Measurements from ENCODE around the gene C16orf46. TPM values are rescaled to one million over a fixed set of nuclear protein-coding genes. Genes with fewer than 3 reads are reported as not detected.

C16orf46 gene
- total and polyA plus RNA-seq, 10 donors = 0.24 to 1.1 (median 0.64) TPM; not detected in 4

DNA sequence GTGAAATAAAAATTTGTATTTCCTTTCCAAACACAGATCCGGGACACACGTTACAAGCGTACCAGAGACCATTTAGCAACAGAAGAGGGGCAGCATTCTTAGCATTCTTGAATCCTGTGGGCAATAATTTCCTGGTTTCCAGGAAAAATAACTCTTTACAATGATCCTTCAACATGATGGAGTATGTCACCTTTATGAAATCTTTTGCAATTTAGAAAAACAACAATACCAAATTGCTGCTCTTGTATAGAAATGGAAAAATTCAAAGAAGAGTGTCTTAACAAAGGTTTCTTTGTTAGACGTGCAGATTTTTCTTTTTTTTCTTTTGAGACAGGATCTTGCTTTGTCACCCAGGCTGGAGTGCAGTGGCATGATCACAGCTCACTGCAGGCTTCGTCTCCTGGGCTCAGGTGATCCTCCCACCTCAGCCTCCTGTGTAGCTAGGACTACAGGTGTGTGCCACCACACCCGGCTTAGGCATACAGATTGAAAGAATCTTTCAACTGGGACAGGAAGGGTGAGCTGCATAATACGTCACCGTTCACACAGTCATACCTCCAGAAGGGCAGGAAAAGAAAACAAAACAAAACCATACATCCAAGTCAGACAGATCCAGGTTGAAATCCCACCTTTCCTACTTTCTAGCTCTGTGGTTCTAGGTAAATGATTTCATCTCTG, 29.9 kb upstream of the C16orf46 start:
- DNase-seq = peak; percentile 12
- Histone ChIP-seq H3K4me3 (no peak overlapping the region), H3K36me3 (no peaks in the 10 kb centered on the region), H3K4me1 (no peaks in the 10 kb centered on the region), H3K27ac (no peak overlapping the region), H3K9me3 (no peaks in the 10 kb centered on the region), H3K27me3 (replicated peaks in 1 of 7) (peaks cover 0 to 7% (median 0%) of the 10 kb centered on the region in 7 donors)
- TF ChIP-seq POLR2AphosphoS5 (IDR thresholded peaks at IDR 0.05) (no peak), POLR2A (IDR thresholded peaks at IDR 0.05) (no peak)
- TF ChIP-seq, protein P1, sequence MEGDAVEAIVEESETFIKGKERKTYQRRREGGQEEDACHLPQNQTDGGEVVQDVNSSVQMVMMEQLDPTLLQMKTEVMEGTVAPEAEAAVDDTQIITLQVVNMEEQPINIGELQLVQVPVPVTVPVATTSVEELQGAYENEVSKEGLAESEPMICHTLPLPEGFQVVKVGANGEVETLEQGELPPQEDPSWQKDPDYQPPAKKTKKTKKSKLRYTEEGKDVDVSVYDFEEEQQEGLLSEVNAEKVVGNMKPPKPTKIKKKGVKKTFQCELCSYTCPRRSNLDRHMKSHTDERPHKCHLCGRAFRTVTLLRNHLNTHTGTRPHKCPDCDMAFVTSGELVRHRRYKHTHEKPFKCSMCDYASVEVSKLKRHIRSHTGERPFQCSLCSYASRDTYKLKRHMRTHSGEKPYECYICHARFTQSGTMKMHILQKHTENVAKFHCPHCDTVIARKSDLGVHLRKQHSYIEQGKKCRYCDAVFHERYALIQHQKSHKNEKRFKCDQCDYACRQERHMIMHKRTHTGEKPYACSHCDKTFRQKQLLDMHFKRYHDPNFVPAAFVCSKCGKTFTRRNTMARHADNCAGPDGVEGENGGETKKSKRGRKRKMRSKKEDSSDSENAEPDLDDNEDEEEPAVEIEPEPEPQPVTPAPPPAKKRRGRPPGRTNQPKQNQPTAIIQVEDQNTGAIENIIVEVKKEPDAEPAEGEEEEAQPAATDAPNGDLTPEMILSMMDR (IDR thresholded peaks at IDR 0.05 in 8 of 11, conservative IDR thresholded peaks at IDR 0.05 in 3 of 11) = no peak
- 61 to 71% (median 64%) methylated on average over 8 of the region's 8 CpGs for WGBS, 5 donors
- intact Hi-C loops (cut with DNase I; ENCODE audit: low total_unique reads) = no loop called here

DNA sequence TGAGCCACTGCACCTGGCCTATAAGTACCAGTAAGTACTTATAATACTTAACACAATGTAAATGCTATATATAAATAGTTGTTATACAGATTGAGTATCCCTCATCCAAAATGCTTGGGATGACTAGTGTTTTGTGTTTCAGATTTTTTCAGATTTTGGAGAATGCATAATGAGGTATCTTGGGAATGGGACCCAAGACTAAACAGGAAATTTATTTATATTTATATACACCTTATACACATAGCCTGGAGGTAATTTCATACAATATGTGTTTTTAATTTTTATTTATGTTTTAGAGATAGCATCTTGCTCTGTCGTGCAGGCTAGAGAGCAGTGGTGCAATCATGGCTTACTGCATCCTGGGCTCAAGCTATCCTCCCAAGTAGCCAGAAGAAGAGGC, 28.9 kb upstream of the C16orf46 start:
- DNase-seq = no peak
- Histone ChIP-seq H3K36me3 (no peaks in the 10 kb centered on the region), H3K4me3 (no peak overlapping the region), H3K27ac (no peak overlapping the region), H3K9me3 (no peaks in the 10 kb centered on the region), H3K27me3 (replicated peaks in 1 of 7) (peaks cover 0 to 7% (median 0%) of the 10 kb centered on the region in 7 donors), H3K4me1 (no peaks in the 10 kb centered on the region)
- intact Hi-C loops (cut with DNase I; ENCODE audit: low total_unique reads) = no loop called here
- 71 to 84% (median 79%) methylated on average over 1 of the region's 1 CpG for WGBS, 5 donors
- TF ChIP-seq POLR2AphosphoS5 (IDR thresholded peaks at IDR 0.05) (no peak), POLR2A (IDR thresholded peaks at IDR 0.05) (no peak)
- TF ChIP-seq, protein P1 (IDR thresholded peaks at IDR 0.05 in 8 of 11, conservative IDR thresholded peaks at IDR 0.05 in 3 of 11) = no peak

DNA sequence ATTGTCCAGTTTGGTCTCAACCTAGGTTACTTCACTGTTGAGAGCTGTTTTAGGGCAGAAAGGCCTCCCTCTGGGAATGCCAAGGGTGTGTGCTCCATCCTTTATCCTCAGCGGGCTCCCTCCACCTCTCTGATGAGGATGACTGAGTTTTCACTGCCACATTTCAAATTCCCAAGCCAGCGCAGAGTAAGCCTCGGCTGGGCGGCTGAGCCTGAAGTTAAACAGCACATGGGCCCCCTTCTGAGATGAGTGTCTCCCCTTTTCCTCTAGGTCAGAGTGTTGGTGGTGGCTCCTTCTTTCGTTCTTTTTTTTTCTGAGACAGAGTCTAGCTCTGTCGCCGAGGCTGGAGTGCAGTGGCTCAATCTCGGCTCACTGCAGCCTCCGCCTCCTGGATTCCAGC, 24.7 kb upstream of the C16orf46 start:
- H3K4me1 ChIP-seq = peaks cover 0 to 7% (median 2%) of the 10 kb centered on the region in 6 donors
- no peaks in the 10 kb centered on the region for H3K9me3 ChIP-seq
- no peak for DNase-seq
- TF ChIP-seq POLR2AphosphoS5 (IDR thresholded peaks at IDR 0.05) (no peak), POLR2A (IDR thresholded peaks at IDR 0.05) (no peak)
- TF ChIP-seq, protein P1 (IDR thresholded peaks at IDR 0.05 in 8 of 11, conservative IDR thresholded peaks at IDR 0.05 in 3 of 11) = no peak
- H3K36me3 ChIP-seq = no peaks in the 10 kb centered on the region
- intact Hi-C loops (cut with DNase I; ENCODE audit: low total_unique reads) = no loop called here
- H3K4me3 ChIP-seq = no peak overlapping the region
- no peak overlapping the region for H3K27ac ChIP-seq
- WGBS, 5 donors = 88 to 96% (median 95%) methylated on average over 9 of the region's 9 CpGs
- H3K27me3 ChIP-seq (replicated peaks in 1 of 7) = peaks cover 0 to 6% (median 0%) of the 10 kb centered on the region in 7 donors

DNA sequence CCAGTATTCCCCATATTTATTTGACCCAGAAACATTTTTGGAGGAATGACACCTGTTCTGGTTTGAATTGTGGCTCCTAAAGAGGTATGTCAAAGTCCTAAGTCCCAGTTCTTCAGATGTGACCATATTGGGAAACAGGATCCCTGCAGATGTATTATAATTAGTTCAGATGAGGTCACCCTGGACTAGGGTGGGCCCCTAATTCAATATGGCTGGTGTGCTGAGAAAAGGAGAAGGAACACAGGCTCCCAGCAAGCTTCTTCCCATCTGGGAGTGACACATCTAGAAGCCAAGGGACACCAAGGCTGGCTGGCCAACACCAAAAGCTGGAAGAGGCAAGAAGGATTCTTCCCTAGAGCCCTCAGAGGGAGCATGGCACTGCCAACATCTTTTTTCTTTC, 22.9 kb upstream of the C16orf46 start:
- intact Hi-C loops (cut with DNase I; ENCODE audit: low total_unique reads) = no loop called here
- Histone ChIP-seq H3K36me3 (no peaks in the 10 kb centered on the region), H3K27ac (no peak overlapping the region), H3K4me3 (no peak overlapping the region), H3K9me3 (no peaks in the 10 kb centered on the region), H3K4me1 (peaks cover 0 to 18% (median 4%) of the 10 kb centered on the region in 6 donors), H3K27me3 (replicated peaks in 1 of 7) (peaks cover 0 to 6% (median 0%) of the 10 kb centered on the region in 7 donors)
- TF ChIP-seq POLR2A (IDR thresholded peaks at IDR 0.05) (no peak), POLR2AphosphoS5 (IDR thresholded peaks at IDR 0.05) (no peak)
- TF ChIP-seq, protein P1 (IDR thresholded peaks at IDR 0.05 in 8 of 11, conservative IDR thresholded peaks at IDR 0.05 in 3 of 11) = no peak
- no peak for DNase-seq

Measured in spleen (tissue), 11 donors.